IPS-20b (cell line): ENCODE measurements around the gene MS4A6E.
"Not testable (repeated sequence)": the region's sequence is repeated elsewhere in the genome, so short reads cannot be mapped to it uniquely, and the experiment has no call there.

Experiments used
- H3K27ac ChIP-seq: one replicate; pipeline ENCODE4 v1.5.1; 2013; ENCODE audit warnings: low read length
- H3K27me3 ChIP-seq: 2 replicates; pipeline ENCODE4 v1.6.1; 2013; ENCODE audit warnings: mild to moderate bottlenecking, low read length, inconsistent platforms; ENCODE audit not compliant: insufficient read depth
- H3K36me3 ChIP-seq: 2 replicates; pipeline ENCODE4 v1.6.1; 2013; ENCODE audit warnings: low read depth, mild to moderate bottlenecking, inconsistent platforms, low read length, moderate library complexity; ENCODE audit not compliant: insufficient read depth
- H3K4me1 ChIP-seq: 2 replicates; pipeline ENCODE4 v1.6.1; 2013; ENCODE audit warnings: mild to moderate bottlenecking, control low read depth, inconsistent platforms, low read length, moderate library complexity; ENCODE audit not compliant: insufficient read depth
- H3K4me3 ChIP-seq: 2 replicates; pipeline ENCODE4 v1.5.1; 2013; ENCODE audit warnings: mild to moderate bottlenecking, low read length, inconsistent platforms
- H3K9ac ChIP-seq: 2 replicates; pipeline ENCODE4 v1.6.1; 2013; ENCODE audit warnings: low read depth, mild to moderate bottlenecking, inconsistent platforms, low read length, moderate library complexity
- H3K9me3 ChIP-seq: 2 replicates; pipeline ENCODE4 v1.6.1; 2013; ENCODE audit warnings: mild to moderate bottlenecking, low read depth, low read length, inconsistent platforms; ENCODE audit not compliant: insufficient read depth

Gene MS4A6E

GRCh38 chr11:60326955-60327354 is at the start of gene MS4A6E:
TSS of gene MS4A6E (plus strand) at chr11:60327255. CDS start at chr11:60334896, 7,641 bp downstream.
- no peaks in the 10 kb centered on the region for H3K4me1 ChIP-seq
- no peak within 1 kb of the TSS for H3K4me3 ChIP-seq
- H3K9ac ChIP-seq: no peak within 1 kb of the TSS

DNA sequence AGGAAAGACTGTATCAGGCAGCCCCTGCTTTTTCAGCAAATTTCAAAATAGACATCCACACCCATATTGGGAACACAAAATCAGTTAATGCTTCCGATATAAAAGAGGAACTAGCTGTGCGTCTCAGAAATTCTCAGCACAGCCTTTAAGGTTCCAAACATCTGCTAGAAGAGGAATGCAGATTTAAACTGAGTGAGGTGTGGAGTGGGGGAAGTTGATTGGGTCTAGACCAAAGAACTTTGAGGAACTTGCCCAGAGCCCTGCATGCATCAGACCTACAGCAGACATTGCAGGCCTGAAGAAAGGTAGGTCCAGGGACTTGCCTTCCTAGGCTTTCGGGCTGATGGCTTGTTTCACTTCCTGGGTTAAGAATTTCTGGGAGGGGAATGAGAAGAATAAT is 46.6 kb upstream of the MS4A6E start, which contains the start of gene MS4A4A:
TSS of gene MS4A4A (plus strand) at position 255 of the 400 bp plus-strand sequence. CDS start at position 265, 10 bp downstream.
- Histone ChIP-seq H3K27ac (no peak within 1 kb of the TSS), H3K4me1 (peaks cover 17% of the 10 kb centered on the region; the same call in 1 of the 2 replicates), H3K9me3 (no peaks in the 10 kb centered on the region), H3K4me3 (no peak within 1 kb of the TSS), H3K27me3 (no peaks in the 10 kb centered on the region), H3K36me3 (no peaks in the 10 kb centered on the region), H3K9ac (no peak within 1 kb of the TSS)

More at GRCh38 chr11:60326955-60327354, at the start of gene MS4A6E:
- Histone ChIP-seq H3K9me3 (no peaks in the 10 kb centered on the region), H3K36me3 (no peaks in the 10 kb centered on the region), H3K27me3 (no peaks in the 10 kb centered on the region), H3K27ac (no peak within 1 kb of the TSS)

GRCh38 chr11:60281485-60281884 is 45.6 kb upstream of the MS4A6E start:
- Histone ChIP-seq H3K36me3 (no peaks in the 10 kb centered on the region), H3K27me3 (no peaks in the 10 kb centered on the region), H3K9me3 (no peaks in the 10 kb centered on the region), H3K9ac (no peak overlapping the region), H3K4me3 (no peak overlapping the region), H3K4me1 (peaks cover 10% of the 10 kb centered on the region; the same call in 1 of the 2 replicates), H3K27ac (no peak overlapping the region)

DNA sequence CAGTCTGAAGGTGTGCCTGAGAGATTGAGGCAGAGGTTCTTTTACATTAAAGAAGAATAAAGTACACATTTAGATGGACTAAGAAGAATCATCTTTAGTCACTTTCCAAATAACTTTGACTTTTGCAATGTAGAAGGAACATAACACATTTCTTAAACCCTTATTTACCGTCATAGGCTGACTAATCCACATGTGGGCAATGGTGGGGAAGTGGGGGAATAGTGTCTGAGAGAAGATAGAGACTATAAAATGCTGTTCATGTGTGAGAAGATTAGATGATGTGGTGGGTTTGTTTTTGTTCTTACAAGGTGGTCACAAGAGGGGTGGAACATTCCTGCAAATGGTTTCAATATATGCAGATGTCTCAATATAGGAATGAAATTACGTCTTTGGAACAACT is 44.8 kb upstream of the MS4A6E start:
- Histone ChIP-seq H3K27ac (no peak overlapping the region), H3K9ac (no peak overlapping the region), H3K4me1 (peaks cover 13% of the 10 kb centered on the region; the same call in 1 of the 2 replicates), H3K36me3 (no peaks in the 10 kb centered on the region), H3K4me3 (no peak overlapping the region), H3K27me3 (no peaks in the 10 kb centered on the region), H3K9me3 (no peaks in the 10 kb centered on the region)

DNA sequence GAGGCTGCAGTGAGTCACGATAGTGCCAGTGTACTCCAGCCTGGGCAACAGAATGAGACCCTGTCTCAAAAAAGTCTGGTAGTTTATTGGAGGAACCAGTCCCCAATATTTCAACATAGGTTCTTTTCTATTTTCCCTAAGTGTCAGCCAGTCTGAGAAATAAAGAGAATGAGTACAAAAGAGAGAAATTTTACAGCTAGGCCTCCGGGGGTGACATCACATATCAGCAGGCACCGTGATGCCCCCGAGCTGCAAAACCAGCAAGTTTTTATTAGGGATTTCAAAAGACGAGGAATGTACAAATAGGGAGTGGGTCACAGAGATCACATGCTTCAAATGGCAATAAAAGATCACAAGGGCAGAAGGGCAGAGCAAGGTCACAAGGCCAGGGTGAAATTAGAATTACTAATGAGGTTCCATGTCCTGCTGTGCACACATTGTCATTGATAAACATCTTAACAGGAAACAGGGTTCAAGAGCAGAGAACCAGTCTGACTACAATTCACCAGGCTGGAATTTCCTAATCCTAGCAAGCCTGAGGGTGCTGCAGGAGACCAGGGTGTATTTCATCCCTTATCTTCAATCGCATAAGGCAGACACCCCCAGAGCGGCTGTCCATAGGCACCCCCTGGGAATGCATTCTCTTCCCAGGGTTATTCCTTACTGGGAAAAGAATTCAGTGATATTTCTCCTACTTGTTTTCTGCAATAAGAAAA is 41.5 kb upstream of the MS4A6E start:
- not testable (repeated sequence) for H3K9me3 ChIP-seq, H3K27ac ChIP-seq, H3K9ac ChIP-seq, H3K27me3 ChIP-seq, H3K36me3 ChIP-seq
- peaks cover 13% of the 10 kb centered on the region; the same call in 1 of the 2 replicates for H3K4me1 ChIP-seq
- H3K4me3 ChIP-seq: 0 out of 2 replicates have a peak overlapping the region, but pooled peaks have one; percentile 16

DNA sequence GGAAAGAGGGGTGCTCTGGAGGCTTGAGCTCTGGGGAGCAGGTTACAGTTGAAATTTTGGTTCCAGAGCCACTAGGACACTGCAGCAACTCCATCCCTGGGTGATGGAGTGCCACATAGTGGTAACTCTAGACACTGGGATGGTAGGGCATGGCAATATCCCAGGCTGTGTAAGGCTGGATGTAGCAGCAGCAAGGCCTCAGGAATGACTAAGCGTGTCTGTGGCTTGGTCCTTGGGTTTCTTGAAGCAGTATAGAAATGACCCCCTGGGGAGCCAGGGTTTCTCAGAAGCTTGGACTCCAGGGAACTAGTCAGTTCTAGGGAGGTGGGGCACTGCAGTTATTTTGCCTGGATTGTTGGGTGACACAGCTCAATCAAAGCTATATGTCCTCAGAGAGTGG is 38.5 kb upstream of the MS4A6E start:
- H3K9me3 ChIP-seq: peaks cover 8% of the 10 kb centered on the region
- no peaks in the 10 kb centered on the region for H3K36me3 ChIP-seq
- H3K4me3 ChIP-seq: no peak overlapping the region

GRCh38 chr11:60292145-60292544 is 34.9 kb upstream of the MS4A6E start:
- Histone ChIP-seq H3K4me1 (no peaks in the 10 kb centered on the region), H3K9ac (no peak overlapping the region), H3K27ac (no peak overlapping the region), H3K9me3 (peaks cover 8% of the 10 kb centered on the region), H3K4me3 (no peak overlapping the region), H3K36me3 (no peaks in the 10 kb centered on the region), H3K27me3 (no peaks in the 10 kb centered on the region)

More for the DNA sequence above, 38.5 kb upstream of the MS4A6E start:
- Histone ChIP-seq H3K27ac (no peak overlapping the region), H3K27me3 (no peaks in the 10 kb centered on the region), H3K4me1 (peaks cover 13% of the 10 kb centered on the region; the same call in 1 of the 2 replicates), H3K9ac (no peak overlapping the region)

DNA sequence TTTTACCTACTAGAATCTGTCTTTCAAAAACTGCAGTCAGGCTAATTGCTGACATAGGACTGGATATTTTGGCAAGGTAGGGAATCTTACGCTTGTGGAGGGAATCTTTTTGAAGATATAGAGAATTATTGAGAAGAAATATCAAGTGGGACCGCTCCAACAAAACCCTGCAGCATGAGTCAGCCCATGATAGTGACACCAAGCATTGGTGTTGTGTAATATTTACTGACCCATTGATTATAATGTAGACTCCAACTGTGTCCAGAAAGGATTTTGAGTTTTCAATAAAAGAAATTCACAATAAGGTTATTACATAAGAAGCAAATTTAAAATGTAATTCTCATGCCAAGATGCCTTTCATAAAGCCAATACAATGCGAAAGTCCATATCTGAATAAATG is 25.9 kb upstream of the MS4A6E start:
- no peak overlapping the region for H3K27ac ChIP-seq
- H3K36me3 ChIP-seq: no peaks in the 10 kb centered on the region
- H3K9me3 ChIP-seq: no peaks in the 10 kb centered on the region
- H3K27me3 ChIP-seq: no peaks in the 10 kb centered on the region
- no peak overlapping the region for H3K4me3 ChIP-seq
- H3K4me1 ChIP-seq: peaks cover 2% of the 10 kb centered on the region; the same call in 1 of the 2 replicates
- H3K9ac ChIP-seq: no peak overlapping the region

DNA sequence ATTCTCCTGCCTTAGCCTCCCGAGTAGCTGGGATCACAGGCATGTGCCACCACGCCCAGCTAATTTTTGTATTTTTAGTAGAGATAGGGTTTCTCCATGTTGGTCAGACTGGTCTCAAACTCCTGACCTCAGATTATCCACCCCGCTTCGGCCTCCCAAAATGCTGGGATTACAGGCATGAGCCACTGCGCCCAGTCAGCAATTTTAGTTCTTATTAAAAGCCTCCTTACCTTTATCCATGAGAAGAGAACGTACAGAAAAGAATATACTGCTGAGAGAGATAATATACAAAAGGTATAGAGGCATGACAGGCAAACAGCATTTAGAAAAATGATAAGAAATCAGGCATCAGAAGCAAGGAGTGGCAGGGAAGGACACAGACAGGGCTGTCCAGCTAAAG is 25.2 kb upstream of the MS4A6E start:
- not testable (repeated sequence) for H3K36me3 ChIP-seq, H3K4me1 ChIP-seq, H3K27me3 ChIP-seq, H3K27ac ChIP-seq, H3K9ac ChIP-seq, H3K9me3 ChIP-seq, H3K4me3 ChIP-seq

DNA sequence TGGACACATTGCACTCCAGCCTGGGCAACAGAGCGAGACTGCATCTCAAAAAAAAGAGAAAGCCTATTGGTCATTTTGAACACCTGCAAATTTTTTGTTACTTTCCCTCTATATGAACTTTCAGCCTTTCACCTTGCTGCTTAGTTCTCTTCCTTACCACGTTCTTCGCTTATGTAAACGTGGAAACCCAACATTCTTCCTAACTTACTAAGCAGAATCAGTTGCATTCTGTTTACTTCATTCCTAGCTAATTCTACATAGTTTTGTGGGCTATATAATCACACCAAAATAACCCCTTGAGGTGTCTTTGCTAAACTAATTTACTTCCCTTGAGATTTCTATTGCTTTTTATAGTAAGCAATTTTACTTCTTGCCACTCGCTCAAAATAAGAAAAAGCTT is 23.4 kb upstream of the MS4A6E start:
- Histone ChIP-seq H3K9ac (no peak overlapping the region), H3K36me3 (no peaks in the 10 kb centered on the region), H3K27me3 (no peaks in the 10 kb centered on the region), H3K9me3 (no peaks in the 10 kb centered on the region), H3K4me3 (no peak overlapping the region), H3K27ac (no peak overlapping the region), H3K4me1 (peaks cover 8% of the 10 kb centered on the region; the same call in 1 of the 2 replicates)

- Histone ChIP-seq H3K27me3 (no peaks in the 10 kb centered on the region), H3K4me3 (no peak overlapping the region), H3K9ac (no peak overlapping the region), H3K4me1 (peaks cover 8% of the 10 kb centered on the region; the same call in 1 of the 2 replicates), H3K36me3 (no peaks in the 10 kb centered on the region), H3K9me3 (no peaks in the 10 kb centered on the region), H3K27ac (no peak overlapping the region)
Measured at GRCh38 chr11:60305906-60306619, 21.0 kb upstream of the MS4A6E start.
